HEK293T (cell line): Measurements from ENCODE around the gene SMARCA5.

Experiments used
- LEF1 ChIP-seq: fragments of 450-650 bp; IDR thresholded peaks from 2 replicates; pipeline ENCODE4 v1.6.1; 2017; ENCODE audit warnings: mild to moderate bottlenecking, borderline replicate concordance
- TARDBP ChIP-seq: fragments of 450-650 bp; IDR thresholded peaks from 2 replicates; pipeline ENCODE4 v1.6.1; 2016

DNA sequence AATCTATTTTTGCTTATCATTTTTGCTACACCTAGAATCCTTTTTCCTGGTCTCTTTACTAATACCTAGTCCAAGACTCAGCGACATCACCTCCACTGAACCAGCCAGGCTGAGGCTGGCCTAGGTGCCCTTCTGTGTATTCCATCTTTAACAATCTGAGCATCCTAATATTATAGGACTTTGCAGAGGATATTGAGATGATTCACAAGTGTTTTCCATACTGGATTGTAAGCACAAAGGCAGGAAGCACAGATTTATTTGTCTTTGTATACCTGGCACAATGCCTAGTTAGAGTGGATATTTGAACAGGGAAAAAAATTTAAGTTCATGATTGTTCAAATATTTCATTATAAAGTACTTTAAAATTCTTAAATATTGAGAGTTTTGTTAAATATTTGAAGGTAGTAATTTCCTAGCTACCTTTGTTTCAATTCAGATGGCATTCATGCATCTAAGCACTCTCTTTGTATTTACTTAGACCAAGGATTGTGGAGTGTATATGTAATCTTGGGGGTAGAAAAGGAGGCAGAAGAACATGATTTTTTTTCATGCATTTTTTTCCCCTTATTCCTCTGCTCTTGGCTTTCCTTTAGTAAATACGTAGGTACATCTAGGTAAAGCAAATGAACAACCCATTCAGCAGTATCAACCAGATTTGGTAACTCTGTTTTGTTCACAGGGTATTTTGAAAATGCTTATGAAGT is 18.4 kb downstream of the SMARCA5 start:
- TF ChIP-seq TARDBP (no peak), LEF1 (no peak)
